ENCODE results near the gene PCK2. TPM values are rescaled to one million over a fixed set of nuclear protein-coding genes. Genes with fewer than 3 reads are reported as not detected.

The PCK2 gene
- total RNA-seq, 4 donors from 2014 or later, result 74.4 to 238 (median 130) TPM

- peaks cover 0 to 17% (median 10%) of the 10 kb centered on the region in 4 donors for H3K4me1 ChIP-seq
- 100% methylated on average over 2 of the region's 2 CpGs; no CpG with 5 or more reads in 1 of the 2 donors for WGBS, 2 donors (ENCODE audit: low coverage in 1 of 2)
- in situ Hi-C loops (cut with MboI; ENCODE audit: low pct_ligation_motif_present in 1 of 4, low pct_unique_long_range_greater_than_20kb in 1 of 4, low sequenced_read_pairs in 3 of 4) (no loop called here), intact Hi-C loops (cut with DNase I; ENCODE audit: low total_unique reads) (no loop called here)
- H3K27me3 ChIP-seq, result no peaks in the 10 kb centered on the region
- H3K36me3 ChIP-seq, result no peaks in the 10 kb centered on the region
- H3K27ac ChIP-seq, result no peak overlapping the region
- TF ChIP-seq CTCF (IDR thresholded peaks at IDR 0.05) (no peak), EP300 (IDR thresholded peaks at IDR 0.05; ENCODE audit: low read depth) (no peak), POLR2A (IDR thresholded peaks at IDR 0.05) (no peak), POLR2AphosphoS5 (IDR thresholded peaks at IDR 0.05) (no peak)
- no peak for DNase-seq
- no peak overlapping the region for H3K4me3 ChIP-seq
- H3K9me3 ChIP-seq, result no peaks in the 10 kb centered on the region
These were observed 9.7 kb upstream of the PCK2 start for GRCh38 chr14:24084440-24084839.

- intact Hi-C loops (cut with DNase I; ENCODE audit: low total_unique reads) (no loop called here), in situ Hi-C loops (cut with MboI; ENCODE audit: low pct_ligation_motif_present in 1 of 4, low pct_unique_long_range_greater_than_20kb in 1 of 4, low sequenced_read_pairs in 3 of 4) (no loop called here)
- TF ChIP-seq CTCF (IDR thresholded peaks at IDR 0.05), result no peak
- H3K27ac ChIP-seq, result no peak overlapping the region
- no peaks in the 10 kb centered on the region for H3K9me3 ChIP-seq
- peaks cover 0 to 16% (median 10%) of the 10 kb centered on the region in 4 donors for H3K4me1 ChIP-seq
- 91 to 94% methylated on average over 3 of the region's 3 CpGs for WGBS, 2 donors (ENCODE audit: low coverage in 1 of 2)
- no peak for DNase-seq
- no peaks in the 10 kb centered on the region for H3K27me3 ChIP-seq
- no peaks in the 10 kb centered on the region for H3K36me3 ChIP-seq
- H3K4me3 ChIP-seq, result no peak overlapping the region
These were observed 8.9 kb upstream of the PCK2 start for GRCh38 chr14:24085215-24085614.

GRCh38 chr14:24086193-24086955 is 7.7 kb upstream of the PCK2 start:
- TF ChIP-seq CTCF (IDR thresholded peaks at IDR 0.05) (no peak), EP300 (IDR thresholded peaks at IDR 0.05; ENCODE audit: low read depth) (no peak), POLR2AphosphoS5 (IDR thresholded peaks at IDR 0.05) (no peak), POLR2A (IDR thresholded peaks at IDR 0.05) (no peak)
- peaks cover 0 to 11% (median 4%) of the 10 kb centered on the region in 4 donors for H3K4me1 ChIP-seq
- in situ Hi-C loops (cut with MboI; ENCODE audit: low pct_ligation_motif_present in 1 of 4, low pct_unique_long_range_greater_than_20kb in 1 of 4, low sequenced_read_pairs in 3 of 4) (no loop called here), intact Hi-C loops (cut with DNase I; ENCODE audit: low total_unique reads) (no loop called here)
- no peak overlapping the region for H3K27ac ChIP-seq
- DNase-seq, result no peak
- WGBS, 2 donors (ENCODE audit: low coverage in 1 of 2), result 80 to 90% methylated on average over 1 to 3 of the region's 3 CpGs
- no peaks in the 10 kb centered on the region for H3K27me3 ChIP-seq
- no peaks in the 10 kb centered on the region for H3K36me3 ChIP-seq
- H3K9me3 ChIP-seq, result no peaks in the 10 kb centered on the region
- H3K4me3 ChIP-seq, result no peak overlapping the region

GRCh38 chr14:24087004-24087403 is 7.1 kb upstream of the PCK2 start:
- Histone ChIP-seq H3K27ac (no peak overlapping the region), H3K4me1 (peaks cover 0 to 12% (median under 1%) of the 10 kb centered on the region in 4 donors), H3K4me3 (no peak overlapping the region), H3K9me3 (no peaks in the 10 kb centered on the region), H3K36me3 (no peaks in the 10 kb centered on the region), H3K27me3 (no peaks in the 10 kb centered on the region)
- no peak for TF ChIP-seq POLR2A (IDR thresholded peaks at IDR 0.05)
- TF ChIP-seq EP300 (IDR thresholded peaks at IDR 0.05; ENCODE audit: low read depth), result no peak
- TF ChIP-seq POLR2AphosphoS5 (IDR thresholded peaks at IDR 0.05), result no peak
- no peak for TF ChIP-seq CTCF (IDR thresholded peaks at IDR 0.05)
- in situ Hi-C loops (cut with MboI; ENCODE audit: low pct_ligation_motif_present in 1 of 4, low pct_unique_long_range_greater_than_20kb in 1 of 4, low sequenced_read_pairs in 3 of 4) (no loop called here), intact Hi-C loops (cut with DNase I; ENCODE audit: low total_unique reads) (no loop called here)
- DNase-seq, result no peak
- WGBS, 2 donors (ENCODE audit: low coverage in 1 of 2), result 83 to 85% methylated on average over 1 of the region's 1 CpG

All from transverse colon (tissue), 4 donors.